GM23248 (cell line): Measurements from ENCODE around the gene SFPQ.

Experiments used
- EZH2 ChIP-seq: fragments of 200-600 bp; sonication (generic); IDR thresholded peaks from 2 replicates; pipeline ENCODE4 v1.6.1; 2018; ENCODE audit warnings: antibody characterized with exemption, mild to moderate bottlenecking; ENCODE audit not compliant: insufficient read depth, poor library complexity, severe bottlenecking
- EZH2phosphoT487 ChIP-seq: fragments of 200-600 bp; sonication (generic); IDR thresholded peaks from 2 replicates; pipeline ENCODE4 v1.6.1; 2018; ENCODE audit warnings: antibody characterized with exemption, moderate library complexity, mild to moderate bottlenecking, low read depth; ENCODE audit not compliant: insufficient read depth

GRCh38 chr1:35215346-35215745 is 22.4 kb upstream of the SFPQ start:
- TF ChIP-seq EZH2 (no peak), EZH2phosphoT487 (no peak)
